Measurements from ENCODE around the gene ADGRA1. TPM values are rescaled to one million over a fixed set of nuclear protein-coding genes. Genes with fewer than 3 reads are reported as not detected.

Gene ADGRA1
- total and polyA plus RNA-seq, 7 donors, result 0.05 to 0.84 (median 0.08) TPM; not detected in 2

DNA sequence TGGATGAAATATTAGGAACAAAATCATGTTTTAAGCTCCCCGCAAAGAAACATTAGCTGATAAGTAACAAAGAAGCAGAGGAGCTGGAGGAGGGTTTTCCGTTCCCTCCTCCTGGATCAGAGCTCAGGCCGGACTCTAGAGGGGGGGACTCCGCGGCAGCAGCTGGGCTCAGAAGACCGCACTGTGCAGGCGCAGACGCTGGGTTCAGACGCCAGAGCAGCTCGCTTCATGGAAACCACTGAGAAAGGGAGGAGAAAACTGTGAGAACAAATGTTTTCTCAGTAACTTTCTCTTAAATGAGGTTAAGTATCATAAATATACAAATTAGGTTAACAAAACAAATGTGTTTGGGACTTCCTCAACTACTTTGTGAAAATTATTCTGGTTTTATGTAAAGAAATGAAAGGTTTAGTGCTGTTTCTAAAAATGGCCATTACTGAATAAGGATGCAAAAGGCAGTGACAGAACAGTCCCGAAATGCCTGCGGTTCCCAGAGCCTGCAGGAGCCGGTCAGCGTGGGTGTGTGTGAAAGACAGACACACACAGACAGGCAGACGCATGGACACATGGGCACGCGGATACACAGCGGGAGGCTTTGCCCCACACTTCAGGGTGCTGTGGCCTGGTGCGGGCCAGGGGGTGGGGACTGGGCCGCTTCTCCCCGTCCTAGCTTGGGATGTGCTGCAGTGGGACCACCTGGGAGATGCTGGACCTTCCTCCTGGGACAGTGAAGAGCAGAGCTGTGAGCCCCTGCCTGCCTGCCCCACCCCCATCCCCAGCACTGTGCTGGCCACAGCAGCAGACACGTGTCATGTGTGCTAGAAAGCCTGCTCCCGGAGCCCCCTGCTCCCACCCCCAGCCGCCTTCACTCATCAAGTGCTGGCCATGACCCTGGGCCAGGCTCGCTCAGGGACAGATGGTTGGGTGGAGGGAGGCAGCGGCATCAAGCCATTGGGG, 20.3 kb upstream of the ADGRA1 start:
- Histone ChIP-seq H3K9me3 (no peaks in the 10 kb centered on the region), H3K4me1 (no peaks in the 10 kb centered on the region), H3K27ac (no peak overlapping the region), H3K4me3 (no peak overlapping the region), H3K27me3 (ENCODE audit: insufficient read depth in 3 of 3, low read length in 2 of 3) (peaks cover 0 to 26% (median 8%) of the 10 kb centered on the region in 3 donors), H3K36me3 (ENCODE audit: insufficient read depth in 1 of 2, low read depth in 1 of 2) (no peaks in the 10 kb centered on the region)
- intact Hi-C loops (cut with DNase I), result no loop called here
- WGBS, 3 donors, result 30 to 31% (median 30%) methylated on average over 26 of the region's 26 CpGs
- DNase-seq, result no peak
- TF ChIP-seq, protein P1, sequence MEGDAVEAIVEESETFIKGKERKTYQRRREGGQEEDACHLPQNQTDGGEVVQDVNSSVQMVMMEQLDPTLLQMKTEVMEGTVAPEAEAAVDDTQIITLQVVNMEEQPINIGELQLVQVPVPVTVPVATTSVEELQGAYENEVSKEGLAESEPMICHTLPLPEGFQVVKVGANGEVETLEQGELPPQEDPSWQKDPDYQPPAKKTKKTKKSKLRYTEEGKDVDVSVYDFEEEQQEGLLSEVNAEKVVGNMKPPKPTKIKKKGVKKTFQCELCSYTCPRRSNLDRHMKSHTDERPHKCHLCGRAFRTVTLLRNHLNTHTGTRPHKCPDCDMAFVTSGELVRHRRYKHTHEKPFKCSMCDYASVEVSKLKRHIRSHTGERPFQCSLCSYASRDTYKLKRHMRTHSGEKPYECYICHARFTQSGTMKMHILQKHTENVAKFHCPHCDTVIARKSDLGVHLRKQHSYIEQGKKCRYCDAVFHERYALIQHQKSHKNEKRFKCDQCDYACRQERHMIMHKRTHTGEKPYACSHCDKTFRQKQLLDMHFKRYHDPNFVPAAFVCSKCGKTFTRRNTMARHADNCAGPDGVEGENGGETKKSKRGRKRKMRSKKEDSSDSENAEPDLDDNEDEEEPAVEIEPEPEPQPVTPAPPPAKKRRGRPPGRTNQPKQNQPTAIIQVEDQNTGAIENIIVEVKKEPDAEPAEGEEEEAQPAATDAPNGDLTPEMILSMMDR (IDR thresholded peaks at IDR 0.05), result no peak
- no peak for ATAC-seq

DNA sequence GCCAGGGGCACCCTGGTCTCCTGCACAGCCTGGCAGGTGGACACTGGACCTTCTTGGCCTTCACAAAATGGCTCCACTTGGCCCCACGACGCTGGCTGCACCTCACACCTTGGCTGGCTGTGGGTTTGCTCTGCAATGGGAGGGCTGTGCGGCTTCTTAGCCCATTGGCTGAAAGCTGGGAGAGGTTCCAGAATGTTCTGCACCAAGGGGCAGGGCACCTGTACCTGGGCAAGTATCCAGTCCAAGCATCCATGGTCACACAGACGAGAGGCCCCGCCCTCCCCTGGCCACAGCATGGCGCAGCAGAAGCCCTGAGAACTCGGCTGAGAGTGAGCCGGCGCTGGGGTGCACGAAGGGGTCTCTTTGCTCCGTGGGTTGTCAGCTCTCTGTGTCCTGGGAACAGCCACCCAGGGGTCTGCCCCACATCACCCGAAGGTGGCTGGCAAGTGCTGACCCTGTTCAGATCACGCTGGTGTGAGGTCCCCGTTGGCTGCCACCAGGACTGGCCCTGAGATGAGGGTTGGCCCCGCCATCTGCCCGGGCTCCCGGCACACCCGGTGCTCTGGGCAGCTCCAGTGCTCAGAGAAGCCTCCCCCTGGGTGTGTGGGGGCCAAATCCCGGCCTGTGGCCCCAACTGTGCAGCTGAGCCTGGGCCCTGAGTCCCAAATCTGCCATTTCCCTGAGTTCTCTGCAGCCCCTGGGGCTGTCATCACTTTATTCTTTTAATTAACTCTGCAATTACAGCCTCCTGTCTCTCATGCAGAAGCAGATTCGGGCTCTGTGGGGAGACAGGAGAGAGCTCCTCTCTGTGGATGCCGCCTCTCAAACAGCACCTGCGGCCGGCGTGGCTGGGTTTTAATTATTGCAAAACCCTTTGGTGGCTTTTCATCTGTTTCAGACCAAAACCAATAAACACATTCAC, 19.4 kb upstream of the ADGRA1 start:
- DNase-seq, result no peak
- TF ChIP-seq, protein P1 (IDR thresholded peaks at IDR 0.05), result no peak
- Histone ChIP-seq H3K36me3 (ENCODE audit: insufficient read depth in 1 of 2, low read depth in 1 of 2) (no peaks in the 10 kb centered on the region), H3K9me3 (no peaks in the 10 kb centered on the region), H3K27me3 (ENCODE audit: insufficient read depth in 3 of 3, low read length in 2 of 3) (peaks cover 0 to 23% (median 10%) of the 10 kb centered on the region in 3 donors), H3K4me3 (no peak overlapping the region), H3K4me1 (no peaks in the 10 kb centered on the region), H3K27ac (no peak overlapping the region)
- WGBS, 3 donors, result 59 to 67% (median 65%) methylated on average over 23 to 24 of the region's 24 CpGs
- no peak for ATAC-seq
- intact Hi-C loops (cut with DNase I), result no loop called here

DNA sequence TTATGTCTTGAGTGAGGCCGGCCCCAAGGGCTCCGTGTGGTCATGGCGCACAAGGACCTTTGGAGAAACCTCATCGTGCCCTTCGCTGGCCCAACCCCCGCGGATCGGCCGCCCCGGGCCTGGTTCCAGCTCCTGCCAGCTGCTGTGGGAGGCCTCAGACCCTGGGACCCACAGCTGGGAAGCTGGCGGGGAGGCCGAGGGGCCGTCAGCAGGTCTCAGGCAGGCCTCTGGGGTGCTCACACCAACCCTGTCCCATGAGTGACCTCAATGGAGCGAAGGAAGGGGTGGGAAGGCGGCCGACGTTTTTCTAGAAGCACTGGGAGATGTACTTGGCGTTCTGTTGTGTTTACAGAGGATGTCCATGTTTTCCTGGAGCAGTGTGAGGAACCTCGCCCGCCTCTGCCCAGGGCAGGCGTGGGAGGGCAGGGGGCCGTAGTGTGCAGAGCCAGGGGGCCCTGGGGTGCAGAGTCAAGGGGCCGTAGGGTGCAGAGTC, 18.6 kb upstream of the ADGRA1 start:
- Histone ChIP-seq H3K27ac (no peak overlapping the region), H3K4me3 (no peak overlapping the region), H3K36me3 (ENCODE audit: insufficient read depth in 1 of 2, low read depth in 1 of 2) (no peaks in the 10 kb centered on the region), H3K4me1 (no peaks in the 10 kb centered on the region), H3K27me3 (ENCODE audit: insufficient read depth in 3 of 3, low read length in 2 of 3) (peaks cover 0 to 23% (median 11%) of the 10 kb centered on the region in 3 donors), H3K9me3 (no peaks in the 10 kb centered on the region)
- ATAC-seq, result no peak
- TF ChIP-seq, protein P1 (IDR thresholded peaks at IDR 0.05), result no peak
- intact Hi-C loops (cut with DNase I), result no loop called here
- no peak for DNase-seq
- WGBS, 3 donors, result 24 to 37% (median 27%) methylated on average over 23 of the region's 23 CpGs

DNA sequence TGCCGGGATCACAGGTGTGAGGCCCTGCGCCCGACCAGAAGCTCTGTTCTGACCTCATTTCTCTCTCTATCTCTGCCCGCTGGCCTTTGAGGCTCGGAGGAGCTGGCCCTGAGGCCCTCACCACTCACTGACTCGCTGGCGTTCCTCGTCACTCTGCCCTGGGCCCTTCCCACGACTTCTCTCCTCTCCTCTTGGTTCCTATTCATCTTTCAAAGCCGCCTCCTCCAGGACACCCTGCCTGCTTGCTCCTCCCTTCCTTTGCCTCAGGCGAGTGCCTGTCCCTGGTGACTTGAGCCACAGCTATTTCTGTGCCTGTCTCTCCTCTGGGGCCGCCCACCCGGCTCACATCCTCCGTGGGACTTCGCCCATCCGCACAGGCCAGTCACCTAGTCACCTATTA, 17.3 kb upstream of the ADGRA1 start:
- 80 to 88% (median 82%) methylated on average over 16 of the region's 16 CpGs for WGBS, 3 donors
- Histone ChIP-seq H3K4me3 (no peak overlapping the region), H3K27me3 (ENCODE audit: insufficient read depth in 3 of 3, low read length in 2 of 3) (peaks cover 0 to 32% (median 19%) of the 10 kb centered on the region in 3 donors), H3K9me3 (no peaks in the 10 kb centered on the region), H3K4me1 (no peaks in the 10 kb centered on the region), H3K36me3 (ENCODE audit: insufficient read depth in 1 of 2, low read depth in 1 of 2) (no peaks in the 10 kb centered on the region), H3K27ac (no peak overlapping the region)
- ATAC-seq (no peak), DNase-seq (no peak)
- TF ChIP-seq, protein P1 (IDR thresholded peaks at IDR 0.05), result no peak
- intact Hi-C loops (cut with DNase I), result no loop called here

Data from psoas muscle (tissue), 8 donors.